HCT116 (cell line): ENCODE data around the gene SDE2. TPM values are rescaled to one million over a fixed set of nuclear protein-coding genes. Genes with fewer than 3 reads are reported as not detected.

ENCODE experiments used
- ATAC-seq: fragments of 200-7000 bp; cut with Tn5 transposase; 2 replicates; pipeline ENCODE4 v1.9.1; 2020; ENCODE audit warnings: mild to moderate bottlenecking, moderate library complexity
- BruUV-seq: library from RNA; stranded (reverse); fragments of 400-500 nt; replicated peaks from 2 replicates; lab custom pipeline; 2021; lab: Mats Ljungman, UMichigan
- CTCF ChIA-PET: fragments of 300-600 bp; sonication (Branson Sonifier 250); formaldehyde crosslinking; loops from one replicate; lab custom pipeline; 2021; ENCODE audit warnings: antibody characterized with exemption; lab: Charles Lee
- POLR2A ChIA-PET: fragments of 300-600, 350-600 bp; sonication (Branson Sonifier 250); formaldehyde crosslinking; loops from one replicate; lab custom pipeline; 2021; ENCODE audit warnings: antibody characterized with exemption; lab: Charles Lee
- RAD21 ChIA-PET, 2 experiments: fragments of 300-600 bp; sonication (Branson Sonifier 250); formaldehyde crosslinking; loops; one replicate each; lab custom pipeline; 2023; ENCODE audit warnings: low total read pairs in 2 of 2; ENCODE audit not compliant: uncharacterized antibody in 2 of 2, unreplicated experiment in 2 of 2, low non-redundant PET in 1 of 2; lab: Charles Lee
- DNase-seq: peaks from one replicate; pipeline ENCODE4 v3.0.0-alpha.2; 2010; ENCODE audit warnings: low read depth, low spot score
- H2AFZ ChIP-seq: fragments of 200-600 bp; shearing (Covaris generic), sonication (generic); 2 replicates; pipeline ENCODE4 v1.6.1; 2017; ENCODE audit warnings: low read depth, mixed run types, mixed read lengths, antibody characterized with exemption, low read length; ENCODE audit not compliant: poor library complexity, severe bottlenecking
- H3K27ac ChIP-seq: 2 replicates; pipeline ENCODE4 v1.5.1; 2012; ENCODE audit warnings: low read depth, low read length
- H3K27me3 ChIP-seq: fragments of 200-600 bp; sonication (generic); 2 replicates; pipeline ENCODE4 v1.6.1; 2016; ENCODE audit warnings: mixed run types, low read length, mixed read lengths; ENCODE audit not compliant: insufficient read depth
- H3K36me3 ChIP-seq, 2 experiments: fragments of 200-500 bp in 1 of 2; fragments of 200-600 bp in 1 of 2; sonication (Bioruptor generic) in 1 of 2; sonication (generic) in 1 of 2; 2 replicates each; pipeline versions ENCODE4 v1.5.1 to v1.6.1; 2014 to 2016; ENCODE audit warnings: low read length in 2 of 2, inconsistent platforms in 1 of 2, mixed read lengths in 1 of 2, mixed run types in 1 of 2; ENCODE audit not compliant: insufficient read depth in 2 of 2, control insufficient read depth in 1 of 2
- H3K4me1 ChIP-seq, 2 experiments: fragments of 200-600 bp in 1 of 2; sonication (generic) in 1 of 2; 2 replicates each; pipeline versions ENCODE4 v1.5.1 to v1.6.1; 2012 to 2017; ENCODE audit warnings: low read length in 2 of 2, inconsistent platforms in 1 of 2, mild to moderate bottlenecking in 1 of 2, mixed read lengths in 1 of 2, mixed run types in 1 of 2, moderate library complexity in 1 of 2; ENCODE audit not compliant: insufficient read depth in 2 of 2, control insufficient read depth in 1 of 2
- H3K4me2 ChIP-seq: fragments of 200-600 bp; sonication (generic); 2 replicates; pipeline ENCODE4 v1.6.1; 2017; ENCODE audit warnings: mixed run types, low read length, mixed read lengths
- H3K4me3 ChIP-seq, 2 experiments: fragments of 200-600 bp in 1 of 2; sonication (generic) in 1 of 2; replicated peaks in 1 of 2; 2 replicates each; pipeline ENCODE4 v1.5.1; 2011 to 2016; ENCODE audit warnings: low read length in 2 of 2, control low read depth in 1 of 2, low read depth in 1 of 2, mild to moderate bottlenecking in 1 of 2, mixed read lengths in 1 of 2, mixed run types in 1 of 2
- H3K79me2 ChIP-seq: fragments of 200-600 bp; sonication (generic); 2 replicates; pipeline ENCODE4 v1.6.1; 2017; ENCODE audit warnings: mild to moderate bottlenecking, mixed run types, low read length, moderate library complexity, mixed read lengths; ENCODE audit not compliant: insufficient read depth
- H3K9ac ChIP-seq: fragments of 200-600 bp; sonication (generic); 2 replicates; pipeline ENCODE4 v1.6.1; 2016; ENCODE audit warnings: low read length, mixed read lengths
- H3K9me2 ChIP-seq: fragments of 200-600 bp; sonication (generic), shearing (Covaris generic); 2 replicates; pipeline ENCODE4 v1.6.1; 2017; ENCODE audit warnings: mixed run types, mild to moderate bottlenecking, moderate library complexity; ENCODE audit not compliant: insufficient read depth
- H3K9me3 ChIP-seq, 2 experiments: fragments of 200-500 bp in 1 of 2; fragments of 200-600 bp in 1 of 2; sonication (Bioruptor generic) in 1 of 2; sonication (generic) in 1 of 2; 2 replicates each; pipeline ENCODE4 v1.6.1; 2014 to 2017; ENCODE audit warnings: low read length in 2 of 2, mixed read lengths in 2 of 2, inconsistent platforms in 1 of 2, low read depth in 1 of 2, mild to moderate bottlenecking in 1 of 2, mixed run types in 1 of 2, moderate library complexity in 1 of 2; ENCODE audit not compliant: control insufficient read depth in 1 of 2, insufficient read depth in 1 of 2
- H4K20me1 ChIP-seq: fragments of 200-600 bp; sonication (generic), shearing (Covaris generic); 2 replicates; pipeline ENCODE4 v1.6.1; 2017; ENCODE audit warnings: mixed run types, mild to moderate bottlenecking, moderate library complexity; ENCODE audit not compliant: insufficient read depth
- ATF3 ChIP-seq: IDR thresholded peaks from 2 replicates; pipeline ENCODE4 v1.6.1; 2012
- CTCF ChIP-seq, 3 experiments: fragments of 200-600 bp in 1 of 3; sonication (generic) in 1 of 3; IDR thresholded peaks in 2 of 3; conservative IDR thresholded peaks in 1 of 3; 2 replicates each; pipeline ENCODE4 v1.5.1; 2012 to 2017; ENCODE audit warnings: low read depth in 2 of 3, low read length in 2 of 3, antibody characterized with exemption in 1 of 3, borderline replicate concordance in 1 of 3, control low read depth in 1 of 3, mild to moderate bottlenecking in 1 of 3, mixed read lengths in 1 of 3, mixed run types in 1 of 3, moderate library complexity in 1 of 3; ENCODE audit not compliant: insufficient read depth in 1 of 3
- EZH2 ChIP-seq: fragments of 200-600 bp; sonication (generic); IDR thresholded peaks from 2 replicates; pipeline ENCODE4 v1.6.1; 2017; ENCODE audit warnings: antibody characterized with exemption, mixed run types
- EZH2phosphoT487 ChIP-seq: fragments of 200-600 bp; IDR thresholded peaks from 2 replicates; pipeline ENCODE4 v1.6.1; 2018; ENCODE audit warnings: antibody characterized with exemption, borderline replicate concordance
- RAD21 ChIP-seq: IDR thresholded peaks from 2 replicates; pipeline ENCODE4 v1.6.1; 2012; ENCODE audit warnings: low read depth, mild to moderate bottlenecking
- SP1 ChIP-seq: IDR thresholded peaks from 2 replicates; pipeline ENCODE4 v1.6.1; 2012; ENCODE audit warnings: low read depth
- intact Hi-C: fragments of 100-400 bp; cut with micrococcal nuclease; formaldehyde crosslinking; loops from 2 replicates; pipeline ENCODE4 v1.10.0; 2022
- total RNA-seq: library from RNA; stranded (reverse); gene quantifications from one replicate; pipeline ENCODE4 v1.2.1, GENCODE V29; 2021; ENCODE audit not compliant: unreplicated experiment

Gene SDE2
- total RNA-seq, 1 experiment from 2014 or later, result 22.5 TPM

- no peaks in the 10 kb centered on the region for H3K9me2 ChIP-seq
- no peak for ATAC-seq
- no peak for TF ChIP-seq ATF3
- TF ChIP-seq, all 23 proteins: peak for 0
- BruUV-seq, result no TSS peak
- H3K27me3 ChIP-seq, result no peaks in the 10 kb centered on the region; the same call in 1 of the 2 replicates
- H3K4me1 ChIP-seq, result peaks cover 0 to 8% of the 10 kb centered on the region in 2 experiments; a peak in 2 of 4 replicates
- ChIA-PET CTCF (no interaction called here), RAD21 (no interaction called here), POLR2A (no interaction called here)
- no peak overlapping the region for H3K27ac ChIP-seq
- H2AFZ ChIP-seq, result no peak overlapping the region
- no peak overlapping the region for H3K4me2 ChIP-seq
- no peaks in the 10 kb centered on the region for H3K79me2 ChIP-seq
- DNase-seq, result no peak
- no peaks in the 10 kb centered on the region for H3K36me3 ChIP-seq
- H3K9ac ChIP-seq, result no peak overlapping the region
- no peak overlapping the region for H3K4me3 ChIP-seq
- intact Hi-C loops, result no loop called here
- H4K20me1 ChIP-seq, result no peaks in the 10 kb centered on the region
- peaks cover 0 to 6% of the 10 kb centered on the region in 2 experiments; a peak in 1 of 4 replicates for H3K9me3 ChIP-seq
These were observed 42.3 kb upstream of the SDE2 start for GRCh38 chr1:226041419-226041818.

GRCh38 chr1:226038661-226039060 lies 39.5 kb upstream of the SDE2 start:
- no peaks in the 10 kb centered on the region for H3K4me1 ChIP-seq
- no peaks in the 10 kb centered on the region for H3K9me3 ChIP-seq
- H2AFZ ChIP-seq, result no peak overlapping the region
- intact Hi-C loops, result no loop called here
- POLR2A ChIA-PET, result no interaction called here
- BruUV-seq, result no TSS peak
- no peaks in the 10 kb centered on the region for H3K79me2 ChIP-seq
- ATAC-seq (no peak), DNase-seq (no peak)
- H3K4me2 ChIP-seq, result no peak overlapping the region
- no peak overlapping the region for H3K4me3 ChIP-seq
- H3K9me2 ChIP-seq, result no peaks in the 10 kb centered on the region
- no peaks in the 10 kb centered on the region; the same call in 1 of the 2 replicates for H3K27me3 ChIP-seq
- H3K27ac ChIP-seq, result no peak overlapping the region
- TF ChIP-seq EZH2, result no peak
- TF ChIP-seq ATF3, result no peak
- no peak for TF ChIP-seq SP1
- TF ChIP-seq RAD21, result no peak
- TF ChIP-seq EZH2phosphoT487, result no peak
- no peak for TF ChIP-seq CTCF (IDR thresholded peaks at IDR 0.05 in 2 of 3, conservative IDR thresholded peaks at IDR 0.05 in 1 of 3; ENCODE audit: borderline replicate concordance in 1 of 3, insufficient read depth in 1 of 3, low read depth in 2 of 3, low read length in 2 of 3)
- RAD21 ChIA-PET, result no interaction called here
- no peak overlapping the region for H3K9ac ChIP-seq
- CTCF ChIA-PET, result no interaction called here
- no peaks in the 10 kb centered on the region for H3K36me3 ChIP-seq
- no peaks in the 10 kb centered on the region for H4K20me1 ChIP-seq
